ENCODE data around the gene NT5C1A.

DNA sequence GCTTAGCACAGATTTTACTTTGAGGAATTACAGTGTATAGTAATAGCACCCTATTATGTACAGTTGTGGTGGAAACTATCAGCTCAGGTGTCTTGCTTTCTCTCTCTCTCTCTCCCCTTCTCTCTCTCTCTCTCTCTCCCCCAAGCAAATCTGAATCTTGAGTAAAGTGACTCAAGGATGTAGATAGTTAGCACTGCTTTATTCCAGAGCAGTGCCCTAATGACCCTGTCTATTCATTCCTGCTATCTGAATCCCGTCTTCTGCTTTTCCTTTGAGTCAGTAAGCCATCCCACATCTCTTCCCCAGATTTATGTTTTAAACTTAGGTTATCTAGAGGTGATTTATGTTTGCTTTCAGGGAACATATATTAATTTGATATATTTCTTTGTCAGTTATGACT, 24.5 kb upstream of the NT5C1A start:
- TF ChIP-seq CTCF (IDR thresholded peaks at IDR 0.05) (no peak), ZFX (IDR thresholded peaks at IDR 0.05; ENCODE audit: borderline replicate concordance) (no peak)

Data from 22Rv1 (cell line).